ENCODE results near the gene FAM76B. TPM values are rescaled to one million over a fixed set of nuclear protein-coding genes. Genes with fewer than 3 reads are reported as not detected.

The FAM76B gene
- total RNA-seq, 1 donor from 2014 or later: 45.6 TPM

DNA sequence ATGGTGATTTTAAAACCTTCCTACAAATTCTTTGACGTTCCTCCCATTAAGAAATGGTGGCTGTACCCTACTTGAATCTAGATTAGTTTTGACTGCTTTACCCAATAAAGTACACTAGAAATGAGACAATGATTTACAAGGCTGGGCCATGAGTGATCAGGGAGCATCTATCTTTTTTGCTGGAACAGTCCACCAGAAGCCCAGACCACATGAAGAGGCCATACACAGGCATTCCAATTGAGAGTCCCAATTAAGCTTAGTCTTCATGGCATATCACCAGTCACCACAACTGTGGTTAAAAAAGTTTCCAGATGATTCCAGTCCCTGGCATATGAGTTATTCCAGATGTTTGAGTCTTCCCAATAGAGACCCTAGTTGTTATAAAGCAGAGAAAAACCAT, 39.5 kb downstream of the FAM76B start:
- H3K9me3 Mint-ChIP-seq: no peaks in the 10 kb centered on the region
- H3K4me3 Mint-ChIP-seq: no peak overlapping the region
- intact Hi-C loops (cut with micrococcal nuclease): no loop called here
- no peaks in the 10 kb centered on the region for H3K4me1 Mint-ChIP-seq (ENCODE audit: low read depth)
- H3K36me3 Mint-ChIP-seq (ENCODE audit: low read depth): peaks cover 1% of the 10 kb centered on the region
- H3K27ac Mint-ChIP-seq: no peak overlapping the region
- peaks cover 14% of the 10 kb centered on the region for H3K27me3 Mint-ChIP-seq (ENCODE audit: insufficient read depth)
- no peak for DNase-seq (ENCODE audit: low spot score)

DNA sequence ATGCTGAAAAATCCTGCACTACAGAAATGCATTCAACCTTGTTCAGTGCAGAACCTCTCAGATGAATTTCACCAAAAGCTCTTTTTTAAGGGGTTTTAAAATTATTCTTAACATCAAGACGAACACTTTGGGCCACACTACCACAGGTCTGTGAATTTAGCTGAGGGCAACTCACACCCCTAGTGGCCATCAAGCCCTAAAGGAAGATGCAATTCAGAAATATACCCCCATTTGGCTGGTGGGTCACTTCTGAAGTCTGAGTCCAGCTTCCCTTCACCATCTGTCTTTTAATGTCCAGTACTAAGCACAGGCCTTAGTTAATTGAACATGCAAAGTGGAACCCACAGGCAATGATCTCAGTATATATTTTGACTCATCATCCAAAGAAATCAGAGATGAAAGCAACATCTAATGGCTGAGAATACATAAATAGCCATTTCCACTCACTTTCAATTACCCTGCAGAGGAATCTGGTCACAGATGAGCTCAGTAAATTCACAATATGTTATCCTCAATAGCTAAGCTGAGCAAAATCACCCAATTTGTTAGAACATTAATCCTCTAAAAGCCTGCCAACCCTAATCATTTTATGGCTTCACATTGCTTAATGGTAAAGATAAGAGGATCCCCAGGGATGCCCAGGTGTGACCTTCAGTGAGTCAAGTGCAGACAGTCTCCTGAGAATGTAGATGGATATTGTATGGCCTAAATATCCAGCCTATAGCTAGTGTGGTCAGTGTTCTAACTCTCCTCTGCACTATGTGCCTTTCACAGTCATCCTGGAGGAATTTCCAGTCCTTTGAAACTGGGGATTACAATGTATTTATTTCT, 50.3 kb downstream of the FAM76B start:
- no peaks in the 10 kb centered on the region for H3K9me3 Mint-ChIP-seq
- peaks cover 8% of the 10 kb centered on the region for H3K27me3 Mint-ChIP-seq (ENCODE audit: insufficient read depth)
- peaks cover 7% of the 10 kb centered on the region for H3K4me1 Mint-ChIP-seq (ENCODE audit: low read depth)
- intact Hi-C loops (cut with micrococcal nuclease): no loop called here
- H3K4me3 Mint-ChIP-seq: no peak overlapping the region
- no peak overlapping the region for H3K27ac Mint-ChIP-seq
- no peaks in the 10 kb centered on the region for H3K36me3 Mint-ChIP-seq (ENCODE audit: low read depth)
- no peak for DNase-seq (ENCODE audit: low spot score)

DNA sequence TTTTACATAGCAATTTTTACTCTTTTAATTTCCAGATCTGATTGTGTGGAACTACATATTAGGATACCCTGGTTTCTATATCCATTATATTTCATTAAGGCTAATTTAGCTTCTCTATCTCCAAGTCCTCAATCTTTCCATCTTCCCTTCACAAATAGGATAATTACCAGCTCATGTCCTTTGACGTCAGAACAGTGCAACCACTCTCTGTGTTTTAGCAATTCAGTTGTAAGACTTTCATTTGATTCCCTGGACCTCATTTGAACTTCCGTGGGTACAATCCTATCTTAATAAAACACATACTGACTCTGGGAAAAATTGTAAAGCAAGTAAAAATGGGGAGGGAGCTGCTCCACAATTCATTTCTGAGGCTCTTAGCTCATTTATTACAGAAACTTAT, 52.8 kb downstream of the FAM76B start:
- Mint-ChIP-seq H3K9me3 (no peaks in the 10 kb centered on the region), H3K27me3 (ENCODE audit: insufficient read depth) (no peaks in the 10 kb centered on the region), H3K36me3 (ENCODE audit: low read depth) (no peaks in the 10 kb centered on the region), H3K4me1 (ENCODE audit: low read depth) (peaks cover 9% of the 10 kb centered on the region), H3K27ac (no peak overlapping the region), H3K4me3 (no peak overlapping the region)
- intact Hi-C loops (cut with micrococcal nuclease): no loop called here
- no peak for DNase-seq (ENCODE audit: low spot score)

DNA sequence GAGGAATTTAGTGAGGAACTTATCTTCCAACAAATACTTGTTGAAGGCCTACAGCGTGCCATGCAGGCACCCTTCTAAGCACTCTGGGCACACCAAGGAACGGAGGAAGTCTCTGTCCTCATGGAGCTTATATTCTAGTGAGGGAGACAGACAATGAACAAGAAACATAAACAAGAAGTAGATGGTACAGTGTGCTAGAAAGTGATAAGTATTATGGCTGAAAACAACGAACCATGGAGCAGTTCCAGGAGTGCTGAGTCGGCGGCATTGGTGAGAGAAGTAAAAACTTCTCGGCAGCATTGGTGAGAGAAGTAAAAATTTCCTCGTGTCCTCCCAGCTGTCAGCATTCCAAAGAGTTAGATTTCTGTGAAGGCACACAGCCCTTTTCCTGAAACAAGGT, 53.2 kb downstream of the FAM76B start:
- Mint-ChIP-seq H3K4me1 (ENCODE audit: low read depth) (peaks cover 9% of the 10 kb centered on the region), H3K4me3 (no peak overlapping the region), H3K9me3 (no peaks in the 10 kb centered on the region)

DNA sequence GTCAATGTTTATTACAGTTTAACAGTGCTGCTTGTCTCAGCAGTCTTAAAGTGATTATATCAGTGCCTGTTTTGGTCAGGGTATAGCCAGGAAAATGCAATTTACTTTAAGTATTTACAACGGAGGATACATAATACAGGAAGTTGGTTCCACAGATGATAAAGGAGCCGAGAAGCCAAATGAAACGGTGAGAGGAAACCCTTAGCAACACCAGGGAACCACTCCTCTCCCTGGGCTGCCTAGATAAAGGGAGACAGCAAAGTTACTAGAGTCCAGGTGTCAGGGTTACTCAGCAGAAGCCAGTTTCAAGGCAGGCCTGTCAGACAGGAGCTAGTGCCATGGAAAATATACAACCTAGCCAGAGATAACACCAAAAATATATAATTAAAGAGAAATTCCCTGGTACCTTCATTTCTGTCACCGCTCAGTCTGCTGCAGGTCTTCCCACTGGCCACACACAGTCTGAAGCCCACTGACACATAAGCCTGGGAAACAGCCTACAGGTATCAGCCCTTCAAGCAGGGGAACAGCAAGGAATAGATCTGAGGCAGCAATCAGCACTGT, 55.5 kb downstream of the FAM76B start:
- Mint-ChIP-seq H3K4me1 (ENCODE audit: low read depth) (peaks cover 9% of the 10 kb centered on the region), H3K27me3 (ENCODE audit: insufficient read depth) (peaks cover 3% of the 10 kb centered on the region), H3K9me3 (no peaks in the 10 kb centered on the region), H3K4me3 (no peak overlapping the region), H3K36me3 (ENCODE audit: low read depth) (no peaks in the 10 kb centered on the region), H3K27ac (no peak overlapping the region)
- intact Hi-C loops (cut with micrococcal nuclease): no loop called here
- no peak for DNase-seq (ENCODE audit: low spot score)

More for the DNA sequence above, 53.2 kb downstream of the FAM76B start:
- no peak for DNase-seq (ENCODE audit: low spot score)
- H3K36me3 Mint-ChIP-seq (ENCODE audit: low read depth): no peaks in the 10 kb centered on the region
- intact Hi-C loops (cut with micrococcal nuclease): no loop called here
- peaks cover 3% of the 10 kb centered on the region for H3K27me3 Mint-ChIP-seq (ENCODE audit: insufficient read depth)
- H3K27ac Mint-ChIP-seq: no peak overlapping the region

DNA sequence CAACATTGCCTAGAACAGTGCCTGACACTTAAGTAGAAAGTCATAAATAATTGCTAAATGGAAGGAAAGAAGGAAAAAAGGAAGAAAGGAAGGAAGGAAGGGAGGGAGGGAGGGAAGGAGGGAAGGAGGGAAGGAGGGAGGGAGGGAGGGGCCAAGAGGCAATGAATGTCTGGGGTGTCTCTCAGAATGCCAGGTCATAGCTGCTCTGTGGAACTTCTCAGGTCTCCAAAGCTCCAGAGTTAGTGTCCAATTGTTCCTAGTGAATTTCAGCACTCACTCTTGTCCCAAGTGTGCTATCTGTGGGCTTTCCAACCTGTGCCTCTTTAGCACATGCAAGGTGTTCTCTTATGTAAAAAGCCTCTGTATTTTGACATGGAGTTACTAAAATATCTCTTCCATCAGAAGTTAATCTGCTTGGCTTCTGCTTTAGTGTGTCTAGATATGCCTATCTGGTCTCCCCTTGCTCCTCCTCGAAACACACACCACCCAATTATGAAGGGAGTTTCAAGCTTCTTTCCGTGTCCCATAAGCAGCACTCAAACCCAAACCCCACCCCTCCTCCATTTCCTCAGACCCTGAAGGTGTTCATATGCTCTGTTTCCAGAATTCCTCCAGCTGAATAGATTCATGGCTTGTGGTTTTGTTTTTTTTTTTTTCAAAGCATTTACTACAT, 56.5 kb downstream of the FAM76B start:
- intact Hi-C loops (cut with micrococcal nuclease): no loop called here
- DNase-seq (ENCODE audit: low spot score): no peak
- peaks cover 9% of the 10 kb centered on the region for H3K4me1 Mint-ChIP-seq (ENCODE audit: low read depth)

DNA sequence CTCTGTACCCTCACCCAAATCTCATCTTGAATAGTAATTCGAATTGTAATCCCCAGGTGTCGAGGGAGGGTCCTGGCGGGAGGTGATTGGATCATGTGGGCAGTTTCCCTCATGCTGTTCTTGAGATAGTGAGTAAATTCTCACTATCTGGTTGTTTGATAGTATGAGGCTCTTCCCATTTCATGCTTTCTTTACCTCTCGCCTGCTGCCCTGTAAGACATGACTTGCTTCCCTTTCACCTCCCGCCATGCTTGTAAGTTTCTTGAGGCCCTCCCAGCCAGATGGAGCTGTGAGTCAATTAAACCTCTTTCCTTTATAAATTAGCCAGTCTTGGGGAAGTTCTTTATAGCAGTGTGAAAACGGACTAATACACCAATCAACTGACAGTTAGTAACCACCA, 60.1 kb downstream of the FAM76B start:
- H3K4me3 Mint-ChIP-seq: no peak overlapping the region
- no peaks in the 10 kb centered on the region for H3K36me3 Mint-ChIP-seq (ENCODE audit: low read depth)
- H3K27me3 Mint-ChIP-seq (ENCODE audit: insufficient read depth): peaks cover 10% of the 10 kb centered on the region
- intact Hi-C loops (cut with micrococcal nuclease): no loop called here
- H3K4me1 Mint-ChIP-seq (ENCODE audit: low read depth): peaks cover 8% of the 10 kb centered on the region
- no peak overlapping the region for H3K27ac Mint-ChIP-seq
- no peak for DNase-seq (ENCODE audit: low spot score)
- no peaks in the 10 kb centered on the region for H3K9me3 Mint-ChIP-seq

More for the DNA sequence above, 56.5 kb downstream of the FAM76B start:
- no peak overlapping the region for H3K4me3 Mint-ChIP-seq
- no peaks in the 10 kb centered on the region for H3K9me3 Mint-ChIP-seq
- H3K36me3 Mint-ChIP-seq (ENCODE audit: low read depth): no peaks in the 10 kb centered on the region
- no peak overlapping the region for H3K27ac Mint-ChIP-seq
- H3K27me3 Mint-ChIP-seq (ENCODE audit: insufficient read depth): peaks cover 3% of the 10 kb centered on the region

DNA sequence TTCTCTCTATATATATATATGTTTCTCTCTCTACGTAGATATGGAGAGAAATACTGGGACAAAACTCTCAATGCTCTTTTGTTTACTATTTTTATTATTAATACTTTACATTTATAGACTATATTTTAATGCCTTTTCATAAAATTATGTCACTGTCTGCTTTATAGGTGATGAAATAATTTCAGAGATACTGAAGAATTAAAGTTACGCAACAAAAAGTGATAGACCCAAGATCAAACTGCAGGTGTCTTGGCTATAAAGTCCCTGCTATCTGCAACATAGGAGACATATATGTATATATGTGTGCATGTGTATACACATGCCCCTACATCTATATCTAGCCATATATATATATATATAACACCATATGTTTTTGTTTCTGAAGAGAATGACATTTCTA, 60.8 kb downstream of the FAM76B start:
- no peak for DNase-seq (ENCODE audit: low spot score)
- intact Hi-C loops (cut with micrococcal nuclease): no loop called here
- peaks cover 1% of the 10 kb centered on the region for H3K4me1 Mint-ChIP-seq (ENCODE audit: low read depth)
- H3K27ac Mint-ChIP-seq: no peak overlapping the region
- H3K4me3 Mint-ChIP-seq: no peak overlapping the region
- H3K9me3 Mint-ChIP-seq: no peaks in the 10 kb centered on the region
- peaks cover 10% of the 10 kb centered on the region for H3K27me3 Mint-ChIP-seq (ENCODE audit: insufficient read depth)
- H3K36me3 Mint-ChIP-seq (ENCODE audit: low read depth): no peaks in the 10 kb centered on the region

DNA sequence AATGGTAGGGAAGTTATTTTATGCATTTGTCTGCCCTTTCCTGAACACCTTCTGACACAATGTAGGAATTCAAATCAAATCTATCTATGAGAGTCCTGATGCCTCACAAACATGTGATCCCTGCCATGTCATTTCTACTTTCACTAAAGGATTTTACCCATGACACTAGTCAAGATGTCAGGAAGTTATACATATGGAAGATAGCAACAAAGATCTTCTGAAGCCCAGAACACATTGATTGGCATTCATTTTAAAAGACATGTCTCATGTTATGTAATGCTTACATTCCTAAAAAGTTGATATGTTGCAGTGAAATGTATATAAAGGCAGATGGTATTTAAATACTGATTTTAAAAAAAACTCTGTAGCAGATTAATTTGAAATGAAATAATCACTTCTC, 61.5 kb downstream of the FAM76B start:
- Mint-ChIP-seq H3K36me3 (ENCODE audit: low read depth) (no peaks in the 10 kb centered on the region), H3K4me3 (no peak overlapping the region), H3K4me1 (ENCODE audit: low read depth) (no peaks in the 10 kb centered on the region), H3K9me3 (no peaks in the 10 kb centered on the region), H3K27ac (no peak overlapping the region), H3K27me3 (ENCODE audit: insufficient read depth) (peaks cover 10% of the 10 kb centered on the region)
- DNase-seq (ENCODE audit: low spot score): no peak
- intact Hi-C loops (cut with micrococcal nuclease): no loop called here

DNA sequence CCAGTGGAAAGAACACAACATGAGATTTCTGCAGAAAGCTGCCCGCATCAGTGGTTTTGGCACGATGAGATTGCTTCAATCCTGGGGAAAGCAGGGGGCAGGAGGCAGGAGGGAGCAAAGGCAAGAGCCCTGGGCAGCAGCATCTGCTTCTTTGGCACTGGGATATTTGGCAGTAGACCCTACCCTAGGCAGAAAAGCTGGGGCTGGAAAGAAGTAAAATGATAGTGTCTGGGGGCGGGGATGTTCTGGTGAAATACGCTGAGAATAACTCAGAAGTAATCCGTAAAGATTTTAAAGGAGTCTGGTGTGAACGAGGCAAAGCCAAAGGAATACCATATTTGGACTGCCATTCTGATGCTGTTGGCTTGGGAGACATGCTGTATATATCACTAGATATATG, 62.0 kb downstream of the FAM76B start:
- Mint-ChIP-seq H3K9me3 (no peaks in the 10 kb centered on the region), H3K27me3 (ENCODE audit: insufficient read depth) (peaks cover 10% of the 10 kb centered on the region), H3K4me3 (no peak overlapping the region), H3K27ac (no peak overlapping the region), H3K36me3 (ENCODE audit: low read depth) (no peaks in the 10 kb centered on the region), H3K4me1 (ENCODE audit: low read depth) (no peaks in the 10 kb centered on the region)
- no peak for DNase-seq (ENCODE audit: low spot score)
- intact Hi-C loops (cut with micrococcal nuclease): no loop called here

DNA sequence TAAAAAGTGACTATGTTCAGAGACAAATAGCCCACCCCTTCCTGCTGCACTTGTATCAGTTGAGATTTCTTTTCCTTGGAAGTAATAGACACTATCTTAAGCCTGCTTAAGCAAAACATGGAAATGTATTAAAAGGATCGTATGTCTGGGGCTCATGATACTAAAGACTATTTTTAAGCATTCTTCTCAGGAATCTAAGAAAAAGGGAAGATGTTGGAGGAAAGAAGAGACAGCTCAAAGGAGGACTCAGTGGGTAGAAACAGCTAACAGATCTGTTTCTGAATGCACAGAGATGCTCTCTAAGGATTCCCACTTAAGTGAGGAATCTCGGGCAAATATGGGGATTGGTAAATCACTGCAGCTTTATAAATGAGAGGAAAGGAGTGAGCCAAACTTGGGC, 62.5 kb downstream of the FAM76B start:
- Mint-ChIP-seq H3K36me3 (ENCODE audit: low read depth) (no peaks in the 10 kb centered on the region), H3K4me3 (no peak overlapping the region), H3K9me3 (no peaks in the 10 kb centered on the region), H3K4me1 (ENCODE audit: low read depth) (no peaks in the 10 kb centered on the region), H3K27me3 (ENCODE audit: insufficient read depth) (peaks cover 10% of the 10 kb centered on the region), H3K27ac (no peak overlapping the region)
- DNase-seq (ENCODE audit: low spot score): no peak
- intact Hi-C loops (cut with micrococcal nuclease): no loop called here

DNA sequence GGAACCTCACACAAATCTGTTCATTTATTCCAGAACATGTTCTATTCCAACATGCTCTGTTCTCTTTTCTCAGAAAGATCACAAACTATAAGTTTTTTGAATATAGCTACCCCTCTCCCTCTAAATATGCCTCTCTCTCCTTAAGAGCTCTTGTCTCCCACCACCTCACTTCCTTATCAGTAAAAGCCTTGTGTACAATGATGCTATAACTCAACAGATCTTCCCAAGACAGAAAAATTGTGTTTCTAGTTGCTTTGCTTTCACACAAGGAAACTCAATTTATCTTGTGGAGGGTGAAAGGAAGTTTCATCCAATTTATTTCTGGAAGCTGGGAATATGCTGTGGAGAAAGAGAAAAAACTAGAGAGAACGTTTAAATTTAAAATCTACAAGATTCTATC, 64.4 kb downstream of the FAM76B start:
- peaks cover 4% of the 10 kb centered on the region for H3K4me1 Mint-ChIP-seq (ENCODE audit: low read depth)
- H3K27ac Mint-ChIP-seq: no peak overlapping the region
- peaks cover 12% of the 10 kb centered on the region for H3K27me3 Mint-ChIP-seq (ENCODE audit: insufficient read depth)
- intact Hi-C loops (cut with micrococcal nuclease): no loop called here
- H3K4me3 Mint-ChIP-seq: no peak overlapping the region
- no peaks in the 10 kb centered on the region for H3K9me3 Mint-ChIP-seq
- no peak for DNase-seq (ENCODE audit: low spot score)
- H3K36me3 Mint-ChIP-seq (ENCODE audit: low read depth): no peaks in the 10 kb centered on the region

DNA sequence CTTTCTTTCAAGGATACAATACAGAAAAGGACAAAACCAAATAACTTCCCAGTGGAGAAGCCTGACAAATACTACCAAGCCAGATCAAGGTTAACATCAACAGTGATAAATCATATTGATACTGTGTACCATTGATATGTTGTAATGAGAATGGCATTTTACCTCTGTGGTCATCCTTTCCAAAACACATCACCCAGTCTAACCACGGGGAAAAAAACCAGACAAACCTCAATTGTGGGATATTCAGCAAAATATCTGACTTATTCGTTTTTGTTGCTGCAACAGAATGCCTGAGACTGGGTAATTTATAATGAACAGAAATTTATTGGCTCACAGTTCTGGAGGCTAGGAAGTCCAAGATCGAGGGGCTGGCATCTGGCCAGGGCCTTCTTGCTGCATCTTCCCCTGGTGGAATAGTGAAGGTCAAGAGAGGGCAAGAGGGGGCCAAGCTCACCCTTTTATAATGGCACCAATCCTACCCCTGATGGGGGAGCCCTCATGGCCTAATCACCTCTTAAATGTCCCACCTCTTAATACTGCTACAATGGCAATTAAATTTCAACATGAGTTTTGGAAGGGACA, 66.1 kb downstream of the FAM76B start:
- H3K4me1 Mint-ChIP-seq (ENCODE audit: low read depth): peaks cover 14% of the 10 kb centered on the region
- no peaks in the 10 kb centered on the region for H3K9me3 Mint-ChIP-seq
- no peaks in the 10 kb centered on the region for H3K36me3 Mint-ChIP-seq (ENCODE audit: low read depth)
- H3K27ac Mint-ChIP-seq: no peak overlapping the region
- intact Hi-C loops (cut with micrococcal nuclease): no loop called here
- H3K4me3 Mint-ChIP-seq: no peak overlapping the region
- peaks cover 12% of the 10 kb centered on the region for H3K27me3 Mint-ChIP-seq (ENCODE audit: insufficient read depth)
- no peak for DNase-seq (ENCODE audit: low spot score)

Data from activated T-helper 1 cell treated with anti-CD3 and anti-CD28 coated beads, Interleukin-12 subunit alpha, Interleukin-12 subunit beta, Interleukin-2, Interleukin-4 antibody, amounts not matched to agents 30 ng/mL and 10 ng/mL and 1 ng/mL, durations not matched to agents 14 hours and 24 hours and 36 hours (primary cell).